K562 (cell line): ENCODE data around the gene CSTPP1. TPM values are rescaled to one million over a fixed set of nuclear protein-coding genes. Genes with fewer than 3 reads are reported as not detected.

Experiments used
- ATF1 ChIP-seq, 2 experiments: fragments of 450-650 bp in 1 of 2; IDR thresholded peaks; 2 replicates each; pipeline ENCODE4 v1.6.1; 2016; ENCODE audit warnings: missing compliant biosample characterization in 1 of 2, missing genetic modification characterization in 1 of 2
- BHLHE40 ChIP-seq: IDR thresholded peaks from 2 replicates; pipeline ENCODE4 v1.6.1; 2011; ENCODE audit warnings: low read length, improper control_type of control experiment
- CBX1 ChIP-seq: sonication (generic); IDR thresholded peaks from 2 replicates; pipeline ENCODE4 v1.6.1; 2016; ENCODE audit warnings: antibody characterized with exemption, low read depth, mild to moderate bottlenecking
- CREB3 ChIP-seq: fragments of 450-650 bp; conservative IDR thresholded peaks from 2 replicates; pipeline ENCODE4 v1.6.1; 2016; ENCODE audit warnings: missing genetic modification characterization, low read depth, mild to moderate bottlenecking, missing compliant biosample characterization, moderate library complexity
- E2F5 ChIP-seq: sonication (generic); formaldehyde crosslinking; IDR thresholded peaks from 2 replicates; pipeline ENCODE4 v1.8.0; 2022; ENCODE audit warnings: mild to moderate bottlenecking, missing genetic modification reagents
- FOSL1 ChIP-seq: fragments of 200-800 bp; sonication (Bioruptor generic); conservative IDR thresholded peaks from 2 replicates; pipeline ENCODE4 v1.6.1; 2016; ENCODE audit warnings: missing genetic modification characterization, missing compliant biosample characterization
- HNRNPL ChIP-seq: fragments of 200-400 bp; formaldehyde crosslinking; IDR thresholded peaks from 2 replicates; pipeline ENCODE4 v1.6.1; 2017; ENCODE audit warnings: low read depth, mild to moderate bottlenecking, low read length
- LEF1 ChIP-seq: fragments of 450-650 bp; IDR thresholded peaks from 2 replicates; pipeline ENCODE4 v1.6.1; 2016; ENCODE audit warnings: mild to moderate bottlenecking
- MITF ChIP-seq: IDR thresholded peaks from 2 replicates; pipeline ENCODE4 v1.6.1; 2014; ENCODE audit warnings: antibody characterized with exemption
- NCOA4 ChIP-seq: fragments of 450-650 bp; IDR thresholded peaks from 2 replicates; pipeline ENCODE4 v1.6.1; 2018; ENCODE audit warnings: mild to moderate bottlenecking; ENCODE audit not compliant: partially characterized antibody
- NCOA6 ChIP-seq: fragments of 450-650 bp; IDR thresholded peaks from 2 replicates; pipeline ENCODE4 v1.6.1; 2017; ENCODE audit warnings: mild to moderate bottlenecking
- NR3C1 ChIP-seq: sonication (generic); formaldehyde crosslinking; IDR thresholded peaks from 2 replicates; pipeline ENCODE4 v1.8.1; 2022; ENCODE audit warnings: missing genetic modification reagents
- POLR2AphosphoS5 ChIP-seq: IDR thresholded peaks from 2 replicates; pipeline ENCODE4 v1.6.1; 2011; ENCODE audit warnings: mild to moderate bottlenecking, low read depth, low read length, moderate library complexity; ENCODE audit not compliant: control insufficient read depth, insufficient read depth
- RAD21 ChIP-seq, 2 experiments: fragments of 250-450 bp in 1 of 2; fragments of 450-650 bp in 1 of 2; sonication (Bioruptor Pico) in 1 of 2; formaldehyde crosslinking in 1 of 2; IDR thresholded peaks in 1 of 2; conservative IDR thresholded peaks in 1 of 2; 2 replicates each; pipeline versions ENCODE4 v1.4.0 to v1.8.0; 2020 to 2022; ENCODE audit warnings: mild to moderate bottlenecking in 2 of 2, moderate library complexity in 1 of 2
- SMARCB1 ChIP-seq: IDR thresholded peaks from 2 replicates; pipeline ENCODE4 v1.6.1; 2011; ENCODE audit warnings: improper control_type of control experiment, low read depth; ENCODE audit not compliant: insufficient read length
- SMARCC2 ChIP-seq: fragments of 450-650 bp; IDR thresholded peaks from 2 replicates; pipeline ENCODE4 v1.6.1; 2017; ENCODE audit warnings: antibody characterized with exemption, moderate library complexity, mild to moderate bottlenecking, low read depth
- SMARCE1 ChIP-seq: fragments of 450-650 bp; IDR thresholded peaks from 2 replicates; pipeline ENCODE4 v1.7.1; 2016; ENCODE audit warnings: mild to moderate bottlenecking
- TEAD4 ChIP-seq, 2 experiments: sonication (generic) in 1 of 2; formaldehyde crosslinking in 1 of 2; IDR thresholded peaks; 2 replicates each; pipeline versions ENCODE4 v1.6.1 to v1.8.0; 2012 to 2022; ENCODE audit warnings: borderline replicate concordance in 1 of 2, inconsistent platforms in 1 of 2, low read length in 1 of 2, mild to moderate bottlenecking in 1 of 2, missing genetic modification reagents in 1 of 2
- XRCC5 ChIP-seq: fragments of 200-400 bp; formaldehyde crosslinking; IDR thresholded peaks from 2 replicates; pipeline ENCODE4 v1.6.1; 2017; ENCODE audit warnings: low read depth, mild to moderate bottlenecking, low read length
- ZBTB11 ChIP-seq, 3 experiments: fragments of 200-800 bp in 1 of 3; fragments of 250-450 bp in 1 of 3; fragments of 450-650 bp in 1 of 3; sonication (Bioruptor Pico) in 1 of 3; sonication (Bioruptor generic) in 1 of 3; formaldehyde crosslinking in 1 of 3; IDR thresholded peaks; 2 replicates each; pipeline versions ENCODE4 v1.6.1 to v1.8.0; 2016 to 2022; ENCODE audit warnings: mild to moderate bottlenecking in 2 of 3, missing genetic modification characterization in 2 of 3, missing compliant biosample characterization in 1 of 3, moderate library complexity in 1 of 3
- polyA plus RNA-seq, 8 experiments: library from polyadenylated mRNA; depleted of rRNA in 4 of 8; stranded (reverse) in 5 of 8; unstranded in 3 of 8; fragments of >200 nt; fragmentation: Nextera tagmentation in 2 of 8; fragmentation: Illumina TruSeq in 1 of 8; extraction: Ambion mirVana in 2 of 8; extraction: Trizol in 1 of 8; gene quantifications; 2 replicates each; pipeline versions ENCODE4 v1.2.1 to v1.2.3, GENCODE V29; 2011 to 2014; ENCODE audit warnings: inconsistent platforms in 1 of 8, missing spikeins in 1 of 8
- total RNA-seq, 7 experiments: library from RNA; depleted of rRNA in 6 of 7; stranded (reverse); fragments of >200 nt in 6 of 7; fragmentation: Illumina TruSeq in 2 of 7; extraction: Trizol in 2 of 7; gene quantifications; 2 replicates each; pipeline versions ENCODE4 v1.2.1 to v1.2.3, GENCODE V29; 2011 to 2021; ENCODE audit warnings: low replicate concordance in 1 of 7

Gene CSTPP1
- total and polyA plus RNA-seq, 9 of the 15 experiments (the other 6 are each of a cell fraction or from before 2014, with no cell fraction given): 6.5 to 17.8 (median 9.2) TPM

GRCh38 chr11:47003180-47003877, 66.8 kb downstream of the CSTPP1 start (continued):
- TF ChIP-seq E2F5 (CRISPR knock-in tag) (no peak), SMARCB1 (no peak), HNRNPL (no peak), NCOA6 (no peak), SMARCC2 (peak; percentile 26; the same call in 1 of the 2 replicates), MITF (no peak), RAD21 (CRISPR knock-in tag; conservative IDR thresholded peaks at IDR 0.05 in 1 of 2, IDR thresholded peaks at IDR 0.05 in 1 of 2) (no peak), FOSL1 (tag) (0 out of 2 replicates have a peak, but pooled peaks have one; percentile 15), CBX1 (no peak), ZBTB11 (CRISPR knock-in tag; IDR thresholded peaks at IDR 0.05) (0 out of 6 replicates have a peak, but pooled peaks of 1 of the 3 experiments have one; percentile 30), XRCC5 (no peak), POLR2AphosphoS5 (peak; percentile 58; the same call in 1 of the 2 replicates), BHLHE40 (no peak; the same call in 1 of the 2 replicates), SMARCE1 (peak; percentile 68), NR3C1 (no peak), LEF1 (peak; percentile 61), TEAD4 (IDR thresholded peaks at IDR 0.05; ENCODE audit: low read length) (peak; percentile 84), TEAD4 (CRISPR knock-in tag; IDR thresholded peaks at IDR 0.05; ENCODE audit: borderline replicate concordance) (no peak), ATF1 (CRISPR knock-in tag; IDR thresholded peaks at IDR 0.05) (no peak), ATF1 (tag; IDR thresholded peaks at IDR 0.05) (no peak), NCOA4 (no peak), CREB3 (tag) (no peak)
